C1 segment of cervical spinal cord (tissue), 14 donors: ENCODE data around the gene AP5M1.
"Not testable (repeated sequence)": the region's sequence is repeated elsewhere in the genome, so short reads cannot be mapped to it uniquely, and the experiment has no call there.

ENCODE experiments used
- DNase-seq, 14 donors: peaks; one replicate each; lab custom pipeline; 2025; lab: John Stamatoyannopoulos, UW

The AP5M1 gene, protein sequence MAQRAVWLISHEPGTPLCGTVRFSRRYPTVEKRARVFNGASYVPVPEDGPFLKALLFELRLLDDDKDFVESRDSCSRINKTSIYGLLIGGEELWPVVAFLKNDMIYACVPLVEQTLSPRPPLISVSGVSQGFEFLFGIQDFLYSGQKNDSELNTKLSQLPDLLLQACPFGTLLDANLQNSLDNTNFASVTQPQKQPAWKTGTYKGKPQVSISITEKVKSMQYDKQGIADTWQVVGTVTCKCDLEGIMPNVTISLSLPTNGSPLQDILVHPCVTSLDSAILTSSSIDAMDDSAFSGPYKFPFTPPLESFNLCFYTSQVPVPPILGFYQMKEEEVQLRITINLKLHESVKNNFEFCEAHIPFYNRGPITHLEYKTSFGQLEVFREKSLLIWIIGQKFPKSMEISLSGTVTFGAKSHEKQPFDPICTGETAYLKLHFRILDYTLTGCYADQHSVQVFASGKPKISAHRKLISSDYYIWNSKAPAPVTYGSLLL

DNA sequence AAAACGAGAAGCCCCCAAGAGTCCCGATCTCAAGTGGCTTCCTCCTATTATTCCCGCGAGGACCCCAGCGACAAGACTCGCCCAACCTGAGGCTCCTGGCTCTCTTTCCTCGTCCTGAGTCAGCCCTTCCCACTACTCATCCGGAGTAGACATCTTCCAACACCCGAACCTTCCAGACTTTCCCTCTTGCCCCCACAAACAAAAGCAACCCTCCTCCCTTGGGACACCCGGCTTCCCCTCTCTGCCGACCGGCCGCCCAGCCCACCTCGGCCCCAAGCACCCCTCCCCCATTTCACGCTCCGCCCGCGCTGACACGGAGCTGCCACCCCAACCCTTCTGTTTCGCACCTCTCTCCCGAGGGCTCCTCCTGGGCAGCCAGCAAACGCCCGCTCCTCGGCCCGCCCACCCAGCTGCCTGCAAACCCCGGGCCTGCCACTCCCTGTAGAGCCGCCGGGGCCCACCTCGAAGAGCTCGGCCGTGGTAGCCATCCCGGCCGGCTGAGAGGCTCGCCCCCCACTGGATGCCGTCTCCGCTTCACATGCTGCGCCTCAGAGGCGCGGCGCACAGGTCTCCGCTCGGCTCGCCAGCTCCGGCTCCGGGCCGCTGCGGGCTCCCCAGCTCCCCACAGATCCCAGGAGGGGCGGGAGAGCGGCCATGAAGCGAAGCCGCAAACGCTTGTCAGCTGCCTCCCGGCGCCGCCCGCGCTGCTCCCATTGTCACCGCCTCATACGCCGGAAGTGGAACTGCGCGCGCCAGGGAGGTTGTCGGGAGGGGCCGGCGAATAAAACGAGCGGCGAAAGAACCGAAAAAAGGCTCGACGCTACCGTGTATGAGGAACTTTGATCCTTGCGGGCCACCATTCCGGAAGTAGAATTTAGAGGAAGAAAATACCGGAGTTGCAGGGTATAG is at the start of gene AP5M1, which contains the start of gene EXOC5:
Gene AP5M1, plus strand, starts transcription at position 811 of the 909 bp plus-strand sequence. CDS start 344 bp downstream, outside the sequence.
Gene EXOC5, minus strand, starts transcription at position 745 of the 909 bp plus-strand sequence. Its CDS starts 257 bp downstream, at position 488.
- peak; percentile 63 to 91 (median 86) for DNase-seq

DNA sequence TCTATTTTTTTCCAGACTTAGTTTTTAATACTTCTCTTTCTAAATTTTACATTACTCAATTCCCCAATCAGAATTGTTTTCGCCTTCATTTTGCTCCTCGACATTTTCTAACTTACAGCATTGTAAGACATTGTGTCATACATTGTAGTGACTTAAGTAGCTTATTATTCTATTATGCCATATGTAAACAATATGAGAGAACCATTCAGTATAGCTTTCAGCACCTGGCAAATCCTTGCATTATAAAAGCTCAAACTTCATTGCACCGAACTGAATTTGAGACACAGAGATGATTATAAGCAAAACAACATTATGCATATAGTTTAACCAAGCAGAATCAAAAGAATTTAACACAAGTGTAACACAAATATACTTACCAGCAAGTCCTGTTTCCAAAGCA is 46.8 kb upstream of the AP5M1 start:
- no peak for DNase-seq

DNA sequence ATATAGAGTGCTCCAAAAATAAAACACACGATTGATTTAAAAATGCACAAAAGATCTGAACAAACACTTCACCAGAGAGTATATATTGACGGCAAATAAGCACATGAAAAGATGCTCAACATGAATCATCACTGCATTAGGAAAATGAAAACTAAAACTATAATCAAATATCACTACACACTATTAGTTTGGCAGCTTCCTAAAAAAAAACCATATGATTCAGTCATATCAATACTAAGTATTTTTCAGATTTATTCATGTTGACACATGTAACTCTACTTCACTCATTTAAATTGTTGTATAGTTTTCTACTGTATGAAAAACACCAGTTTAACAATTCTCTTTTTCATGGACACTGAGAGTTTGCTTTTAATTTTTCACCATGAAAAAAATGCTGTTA is 41.7 kb upstream of the AP5M1 start:
- DNase-seq, result no peak

DNA sequence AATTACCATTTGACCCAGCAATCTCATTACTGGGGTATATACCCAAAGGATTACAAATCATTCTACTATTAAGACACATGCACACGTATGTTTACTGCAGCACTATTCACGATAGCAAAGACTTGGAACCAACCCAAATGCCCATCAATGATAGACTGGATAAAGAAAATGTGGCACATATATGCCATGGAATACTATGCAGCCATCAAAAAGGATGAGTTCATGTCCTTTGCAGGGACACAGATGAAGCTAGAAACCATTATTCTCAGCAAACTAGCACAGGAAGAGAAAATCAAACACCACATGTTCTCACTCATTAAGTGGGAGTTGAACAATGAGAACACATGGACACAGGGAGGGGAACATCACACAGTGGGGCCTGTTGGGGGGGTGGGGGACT is 40.5 kb upstream of the AP5M1 start:
- not testable (repeated sequence) for DNase-seq

DNA sequence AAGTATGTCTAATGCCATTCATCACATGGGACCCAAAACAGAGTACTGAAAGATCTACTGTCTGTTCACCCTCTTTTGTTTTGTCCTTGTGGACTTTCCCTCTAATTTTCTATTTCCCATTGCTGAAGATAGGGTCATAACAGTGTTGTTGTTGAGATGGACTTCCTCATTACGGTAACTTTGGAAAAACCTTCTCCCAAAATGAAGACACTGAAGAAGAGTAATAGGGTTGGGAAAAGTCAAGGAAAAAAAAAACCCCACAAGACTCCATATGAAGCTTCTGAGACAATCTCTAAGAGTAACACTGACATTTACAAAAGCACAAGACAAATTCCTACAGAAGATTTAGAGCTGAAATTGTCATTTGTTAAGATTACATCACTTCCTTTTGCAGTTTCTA is 36.8 kb upstream of the AP5M1 start:
- DNase-seq, result no peak

DNA sequence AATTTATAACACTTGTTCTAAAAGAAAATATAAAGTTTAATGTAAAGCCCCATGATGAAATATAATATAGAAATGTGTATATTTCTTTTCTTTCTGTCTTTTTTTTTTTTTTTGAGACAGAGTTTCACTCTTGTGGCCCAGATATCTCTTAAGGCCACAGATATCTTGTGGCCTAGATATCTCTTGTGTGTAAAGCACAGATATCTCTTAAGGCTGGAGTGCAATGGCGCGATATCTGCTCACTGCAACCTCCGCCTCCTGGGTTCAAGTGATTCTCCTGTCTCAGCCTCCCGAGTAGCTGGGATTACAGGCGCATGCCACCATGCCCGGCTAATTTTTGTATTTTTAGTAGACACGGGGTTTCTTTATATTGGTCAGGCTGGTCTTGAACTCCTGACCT is 28.7 kb upstream of the AP5M1 start:
- DNase-seq, result not testable (repeated sequence)

DNA sequence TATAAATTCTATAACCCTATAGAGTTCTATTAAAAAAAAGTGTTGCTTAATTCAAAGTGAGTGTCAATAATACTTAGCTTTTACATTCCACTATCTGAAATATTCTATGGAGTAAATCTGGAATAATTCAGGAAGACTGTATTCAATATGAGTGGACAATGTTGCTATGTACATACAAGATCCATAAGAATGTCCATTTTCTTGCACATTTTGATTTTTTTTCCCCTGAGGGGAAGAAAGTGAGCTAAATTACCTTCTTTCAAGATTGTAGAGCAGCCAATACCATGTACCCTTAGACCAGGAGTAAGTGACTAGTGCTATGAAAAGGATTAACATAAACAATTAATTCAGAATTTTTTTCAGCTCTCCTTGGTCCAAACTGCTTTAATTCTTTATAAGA is 25.5 kb upstream of the AP5M1 start:
- no peak for DNase-seq

DNA sequence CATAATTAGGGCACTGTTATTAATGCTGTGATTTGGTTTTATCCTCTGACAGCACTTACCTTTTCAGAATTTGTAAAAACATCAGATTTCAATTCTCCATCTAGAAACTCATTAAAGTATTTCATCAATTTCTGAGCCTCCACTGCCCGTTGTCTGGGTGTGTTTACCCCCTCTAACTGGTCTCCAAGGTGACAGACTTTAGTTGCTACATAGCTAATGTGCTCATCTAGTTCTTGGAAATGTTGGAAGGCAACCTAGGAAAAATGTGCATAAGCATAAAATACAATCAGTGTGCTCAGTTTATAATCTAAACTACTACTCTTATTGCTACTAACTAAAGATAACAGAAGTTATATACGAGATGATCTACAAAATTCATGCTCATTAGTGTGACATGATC is 24.7 kb upstream of the AP5M1 start:
- DNase-seq, result no peak

DNA sequence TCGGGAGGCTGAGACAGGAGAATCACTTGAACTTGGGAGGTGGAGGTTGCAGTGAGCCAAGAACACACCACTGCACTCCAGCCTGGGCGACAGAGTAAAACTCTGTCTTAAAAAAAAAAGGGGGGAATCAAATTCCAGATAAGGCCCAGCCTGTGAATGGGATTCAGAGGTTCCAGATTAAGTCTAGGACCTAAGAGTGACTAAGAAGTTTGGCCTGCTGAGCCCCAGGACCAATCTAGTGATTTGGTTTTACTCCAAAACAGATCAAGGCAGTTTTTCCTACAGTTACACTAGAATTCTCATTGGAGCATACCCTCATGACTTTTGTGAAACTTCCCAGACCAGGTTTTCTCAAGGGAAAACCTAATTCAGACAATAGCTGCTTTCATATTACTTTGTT is 22.8 kb upstream of the AP5M1 start:
- DNase-seq, result no peak

DNA sequence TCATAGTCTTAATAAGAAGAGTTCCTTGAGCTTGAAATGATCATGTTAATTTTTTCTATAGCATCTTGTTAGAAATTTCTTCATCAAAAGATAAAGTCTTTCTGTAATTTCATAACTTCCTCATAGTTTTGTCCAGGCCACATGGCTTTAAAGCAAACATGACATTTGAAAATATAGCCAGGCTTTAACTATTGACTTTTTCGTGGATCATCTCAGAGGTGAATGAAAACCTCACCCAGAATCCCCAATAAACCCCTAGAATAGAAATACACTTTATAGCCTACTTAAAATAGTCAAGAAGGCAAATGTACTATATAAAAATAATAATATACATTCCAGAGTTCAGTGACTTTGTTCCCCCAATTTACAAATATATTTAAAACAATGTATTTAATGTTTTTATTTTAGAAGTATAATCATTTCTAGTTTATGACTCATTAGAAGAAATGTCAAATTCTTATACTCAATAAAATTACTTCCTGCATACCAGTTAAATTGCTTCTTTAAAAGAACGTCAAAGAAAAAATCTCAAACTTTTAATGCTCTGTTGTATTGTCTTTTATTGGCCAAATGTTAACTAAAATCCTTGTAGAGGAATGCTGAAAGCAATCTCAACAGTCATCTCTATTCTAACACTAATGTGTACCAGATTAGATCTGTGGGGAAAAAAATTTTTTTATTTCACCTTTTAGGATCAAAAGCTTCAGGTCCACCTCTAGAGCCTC is 21.7 kb upstream of the AP5M1 start:
- no peak for DNase-seq

DNA sequence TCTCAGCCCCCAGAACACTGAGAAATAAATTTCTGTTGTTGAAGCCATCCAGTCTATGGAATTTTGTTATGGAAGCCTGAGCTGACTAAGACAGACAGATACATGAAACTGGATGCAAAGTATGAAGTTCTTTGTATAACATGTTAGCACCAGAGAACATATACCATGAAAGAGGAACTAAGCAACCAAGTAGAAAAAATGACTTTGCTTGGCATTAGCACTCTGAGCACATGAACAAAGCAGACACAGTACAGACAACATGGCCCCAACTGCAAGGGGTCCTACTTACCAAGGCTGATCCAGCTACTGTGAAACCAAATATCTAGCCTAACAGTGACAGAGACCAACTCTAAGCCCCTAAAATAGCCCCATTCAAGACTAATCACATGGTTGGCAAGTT is 13.9 kb upstream of the AP5M1 start:
- no peak for DNase-seq

DNA sequence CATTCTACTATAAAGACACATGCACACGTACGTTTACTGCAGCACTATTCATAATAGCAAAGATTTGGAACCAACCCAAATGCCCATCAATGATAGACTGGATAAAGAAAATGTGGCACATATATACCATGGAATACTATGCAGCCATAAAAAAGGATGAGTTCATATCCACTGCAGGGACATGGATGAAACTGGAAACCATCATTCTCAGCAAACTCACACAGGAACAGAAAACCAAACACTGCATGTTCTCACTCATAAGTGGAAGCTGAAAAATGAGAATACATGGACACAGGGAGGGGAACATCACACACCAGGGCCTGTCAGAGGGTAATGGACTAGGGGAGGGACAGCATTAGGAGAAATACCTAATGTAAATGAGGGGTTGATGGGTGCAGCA is 10.6 kb upstream of the AP5M1 start:
- not testable (repeated sequence) for DNase-seq

DNA sequence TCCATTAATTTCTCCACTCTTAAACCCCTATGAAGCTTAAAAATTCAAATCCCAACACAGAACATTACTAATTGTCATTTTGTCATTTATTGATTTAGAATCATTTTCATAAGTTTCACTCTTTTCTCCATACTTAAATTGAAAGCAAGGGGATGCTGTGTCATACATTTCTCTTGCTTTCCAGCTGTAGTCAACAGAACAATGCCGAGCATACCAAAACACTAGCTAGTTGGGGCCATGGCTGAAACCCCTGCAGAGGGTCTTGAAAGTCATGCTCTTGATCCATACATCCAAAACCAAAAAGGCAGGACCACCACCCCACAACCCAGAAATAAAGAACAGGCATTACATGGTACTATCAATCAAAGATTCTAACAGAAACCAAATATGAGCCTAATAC is 9.1 kb upstream of the AP5M1 start:
- DNase-seq, result no peak

DNA sequence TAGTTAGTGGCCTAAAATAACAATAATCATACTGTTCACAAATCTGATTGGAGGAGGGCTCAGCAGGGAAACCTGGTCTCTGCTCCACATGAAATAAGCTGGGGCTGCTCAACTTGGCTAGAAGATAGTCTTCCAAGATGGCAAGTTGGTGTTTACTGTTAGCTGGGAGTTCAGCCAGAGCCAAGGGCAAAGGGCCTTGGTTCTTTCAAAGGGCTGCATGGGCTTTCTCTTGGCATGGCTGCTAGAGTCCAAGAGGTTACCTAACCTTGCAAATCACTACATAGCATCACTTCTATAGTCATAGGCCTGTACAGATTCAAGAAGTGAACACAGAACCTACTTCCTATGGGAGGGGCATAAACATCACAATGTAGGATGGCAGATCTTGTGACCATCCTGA is 7.2 kb upstream of the AP5M1 start:
- no peak for DNase-seq

DNA sequence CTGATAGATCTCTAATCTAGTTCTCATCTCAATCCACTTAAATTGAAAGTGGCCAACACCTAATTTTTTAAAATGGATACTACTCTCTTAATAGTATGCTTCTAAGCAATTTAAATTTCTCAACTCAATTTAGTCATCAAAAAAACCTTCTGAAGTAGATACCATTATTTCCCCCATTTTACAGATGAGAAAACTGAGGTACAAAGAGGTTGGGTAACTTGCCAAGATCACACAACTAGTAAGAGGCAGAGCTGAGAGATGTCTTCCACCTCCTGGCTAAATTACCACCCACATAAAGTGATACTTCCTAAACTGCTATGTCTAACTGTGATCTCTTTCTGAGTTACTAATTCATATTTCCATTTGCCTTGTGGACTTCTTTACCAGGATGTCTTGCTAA is 6.7 kb upstream of the AP5M1 start:
- DNase-seq, result no peak

DNA sequence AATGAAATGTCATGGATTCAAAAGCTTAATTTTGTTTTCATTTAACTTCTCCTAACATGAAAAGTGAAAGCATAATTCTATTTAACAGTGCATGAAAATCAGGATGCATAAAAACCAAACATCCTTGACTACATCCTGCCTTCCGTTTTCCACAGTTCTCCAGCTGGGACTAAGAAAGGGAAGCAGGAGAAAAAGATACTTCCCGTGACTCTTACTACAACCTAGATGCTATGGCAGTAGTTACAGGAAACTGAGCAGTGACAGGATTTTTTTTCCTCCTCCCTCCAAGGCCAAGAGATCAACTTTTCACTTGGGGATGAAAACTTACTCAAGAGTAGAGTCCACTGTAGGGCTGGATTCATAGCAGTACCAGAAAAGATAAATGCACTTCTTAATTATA is 2.7 kb upstream of the AP5M1 start:
- DNase-seq, result no peak

DNA sequence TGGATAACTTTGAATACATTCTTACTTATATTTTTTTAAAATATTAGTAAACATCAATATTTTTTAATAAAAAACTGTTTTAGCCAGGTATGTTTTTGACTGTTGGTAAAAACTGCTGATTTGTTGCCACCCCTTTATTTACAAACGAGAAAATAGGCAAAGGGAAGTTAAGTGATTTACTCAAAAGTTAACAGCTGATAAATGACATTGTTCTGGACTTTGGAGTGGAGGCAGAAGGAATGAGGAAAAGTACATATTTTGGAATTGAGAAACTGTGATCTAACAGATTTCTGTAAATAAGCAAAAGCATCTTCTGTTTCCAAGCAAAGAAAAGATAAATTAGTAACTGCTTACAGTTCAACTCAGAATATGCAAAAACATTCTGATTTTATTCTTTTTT is 4.5 kb downstream of the AP5M1 start:
- DNase-seq, result no peak

DNA sequence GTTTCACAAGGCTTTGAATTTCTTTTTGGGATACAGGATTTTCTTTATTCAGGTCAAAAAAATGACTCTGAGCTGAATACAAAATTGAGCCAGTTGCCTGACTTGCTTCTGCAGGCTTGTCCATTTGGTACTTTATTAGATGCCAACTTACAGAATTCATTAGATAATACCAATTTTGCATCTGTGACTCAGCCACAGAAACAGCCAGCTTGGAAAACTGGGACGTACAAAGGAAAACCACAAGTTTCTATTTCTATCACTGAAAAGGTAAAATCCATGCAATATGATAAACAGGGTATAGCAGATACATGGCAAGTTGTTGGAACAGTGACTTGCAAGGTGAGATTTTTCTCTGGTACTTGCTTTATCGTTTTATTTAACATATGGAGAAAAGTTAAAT is 5.8 kb downstream of the AP5M1 start:
- DNase-seq, result no peak

DNA sequence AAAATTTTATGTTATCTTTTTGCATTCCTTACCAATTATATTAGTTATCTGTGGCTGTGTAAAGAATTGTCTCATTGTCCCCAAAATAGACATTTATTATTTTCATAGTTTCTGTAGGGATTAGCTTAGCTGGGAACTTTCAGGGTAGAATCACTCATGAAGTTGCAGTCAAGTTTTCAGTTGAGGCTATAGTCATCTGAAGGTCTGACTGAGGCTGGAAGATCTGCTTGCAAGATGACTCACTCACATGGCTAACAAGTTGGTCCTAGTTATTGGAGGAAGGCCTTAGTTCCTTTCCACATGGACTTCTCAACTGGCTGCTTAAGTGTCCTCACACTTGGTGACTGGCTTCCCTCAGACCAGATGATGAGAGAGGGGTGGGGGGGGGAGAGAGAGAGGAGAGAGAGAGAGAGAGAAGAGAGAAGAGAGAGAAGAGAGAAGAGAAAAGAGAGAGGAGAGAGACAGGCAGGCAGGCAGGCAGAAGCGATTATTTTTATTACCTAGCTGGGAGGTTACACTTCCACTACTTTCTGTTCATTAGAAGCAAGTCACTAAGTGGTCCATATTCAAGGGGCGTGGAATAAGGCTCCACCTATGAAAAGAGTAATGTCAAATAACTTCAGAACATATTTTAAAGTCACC is 6.4 kb downstream of the AP5M1 start:
- DNase-seq, result no peak

DNA sequence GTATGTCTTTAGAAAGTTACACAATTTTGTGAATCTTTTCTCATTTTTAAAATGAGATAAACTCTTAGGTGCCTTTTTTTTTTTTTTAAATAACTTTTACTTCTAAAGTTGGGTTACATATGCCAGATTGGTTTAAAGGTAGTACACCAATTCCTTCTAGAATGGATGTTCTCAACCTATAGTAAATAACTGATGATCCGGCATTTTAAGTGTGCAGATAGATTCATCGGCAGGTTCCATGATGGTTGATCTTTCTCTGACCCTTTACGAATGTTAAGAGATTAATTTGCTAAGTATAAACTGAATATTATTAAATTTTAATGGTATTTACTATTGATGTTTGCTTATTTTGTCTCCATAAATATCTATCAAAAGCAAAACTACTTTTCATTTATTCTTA is 8.3 kb downstream of the AP5M1 start:
- DNase-seq, result no peak

DNA sequence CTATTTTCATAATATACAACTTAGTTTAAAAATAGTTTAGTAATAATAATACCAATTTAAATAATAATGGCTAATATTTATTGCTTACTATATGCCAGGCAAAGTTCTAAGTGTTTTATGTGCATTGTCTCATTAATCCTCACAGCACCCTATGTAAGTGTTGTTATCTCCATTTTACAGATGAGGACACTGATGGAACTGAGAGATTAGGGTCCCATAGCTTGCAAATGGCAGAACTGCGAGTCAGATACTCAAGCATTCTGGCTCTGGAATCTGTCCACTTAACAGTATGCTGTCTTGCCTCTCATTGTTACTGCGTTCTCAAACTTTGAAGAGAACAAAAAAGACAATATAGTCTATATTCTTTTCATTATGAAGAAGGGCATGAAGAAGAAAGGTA is 19.0 kb downstream of the AP5M1 start:
- no peak for DNase-seq
